HG03558 (cell line): ENCODE data around the gene HDAC1.
"Not testable (repeated sequence)": the region's sequence is repeated elsewhere in the genome, so short reads cannot be mapped to it uniquely, and the experiment has no call there.

Experiments
- ATAC-seq: cut with Tn5 transposase; IDR thresholded peaks from one replicate; pipeline ENCODE4 v1.9.1; 2021; ENCODE audit warnings: moderate number of reproducible peaks; ENCODE audit not compliant: unreplicated experiment; ENCODE audit errors: extremely low read depth

The HDAC1 gene

DNA sequence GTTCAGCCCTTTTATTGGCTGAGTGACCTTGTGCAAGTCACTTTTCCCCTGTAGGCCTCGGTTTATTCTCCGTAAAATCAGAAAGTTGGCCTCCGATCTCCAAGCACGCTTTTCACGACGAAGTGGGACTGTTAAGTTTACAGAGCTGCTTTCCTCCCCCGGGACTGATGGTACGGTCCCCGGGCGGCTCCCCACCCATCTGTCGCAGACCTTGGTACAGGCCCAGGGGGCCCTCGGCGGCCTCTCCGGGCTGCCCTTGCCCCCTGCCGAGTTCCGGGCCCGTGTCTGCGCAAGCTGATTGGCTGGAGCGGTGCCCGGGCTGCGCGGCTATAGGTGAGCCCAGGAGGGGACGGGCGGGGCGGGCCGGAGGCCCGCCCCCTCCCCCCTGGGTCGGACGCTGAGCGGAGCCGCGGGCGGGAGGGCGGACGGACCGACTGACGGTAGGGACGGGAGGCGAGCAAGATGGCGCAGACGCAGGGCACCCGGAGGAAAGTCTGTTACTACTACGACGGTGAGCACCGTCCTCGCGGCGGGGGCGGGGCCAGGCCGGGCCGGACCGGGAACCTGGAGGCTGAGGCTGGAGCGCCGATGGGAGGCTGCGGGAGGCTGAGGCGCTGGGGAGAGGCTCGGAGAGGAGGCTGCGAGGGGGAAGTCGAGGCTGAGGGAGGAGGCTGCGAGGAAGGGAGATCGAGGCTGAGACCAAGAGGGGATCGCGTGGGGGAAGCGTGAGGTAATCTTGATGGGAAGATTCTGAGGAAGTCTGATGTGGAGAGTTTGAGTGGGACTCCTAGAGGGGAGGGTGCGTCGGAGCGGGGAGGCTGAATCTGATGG, at the start of gene HDAC1:
HDAC1 (plus strand) TSS at position 376 of the 831 bp plus-strand sequence; CDS start at position 463, 87 bp downstream.
- peak; percentile 67 for ATAC-seq

DNA sequence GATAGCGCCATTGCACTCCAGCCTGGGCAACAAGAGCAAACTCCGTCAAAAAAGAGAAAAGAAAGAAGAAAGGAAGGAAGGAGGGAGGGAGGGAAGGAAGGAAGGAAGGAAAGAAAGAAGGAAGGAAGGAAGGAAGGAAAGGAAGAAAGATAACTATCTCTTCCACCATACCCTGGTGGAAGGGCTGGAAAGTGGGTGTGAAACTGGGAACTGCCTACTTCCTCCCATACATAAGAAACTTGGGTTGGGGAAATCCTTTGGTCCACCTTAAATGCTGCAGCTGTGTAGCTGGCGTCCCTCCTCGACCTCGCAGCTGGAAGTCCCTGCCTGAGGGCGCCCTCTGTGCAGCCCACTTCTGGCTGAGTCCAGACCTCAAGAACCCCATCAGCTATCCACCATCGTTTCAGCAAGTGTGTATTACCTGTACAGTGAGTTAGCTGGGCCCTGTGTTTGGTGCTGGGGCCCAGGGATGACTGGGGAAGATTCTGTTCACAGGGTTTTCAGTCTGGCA, 49.5 kb upstream of the HDAC1 start:
- ATAC-seq, result no peak

DNA sequence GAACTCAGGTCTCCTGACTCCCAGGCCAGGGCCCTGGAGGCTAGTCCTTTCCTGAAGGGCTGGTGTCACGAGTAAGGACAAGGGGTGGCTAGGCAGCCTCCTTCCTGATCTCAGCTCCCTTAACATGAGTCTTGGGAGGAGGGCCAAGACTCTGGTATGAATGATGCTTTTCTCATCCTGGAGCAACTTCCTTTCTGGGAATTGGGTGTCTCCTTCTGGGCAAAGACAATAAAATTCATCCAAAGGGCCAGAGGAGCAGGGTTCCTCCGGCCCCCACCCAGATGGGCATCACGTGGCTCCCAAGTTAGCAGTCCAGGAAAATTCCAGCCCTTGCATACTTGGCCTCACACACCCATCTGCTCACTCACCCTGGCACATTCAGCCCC, 45.0 kb upstream of the HDAC1 start, which contains the start of gene FAM167B:
FAM167B (plus strand) TSS at position 335 of the 386 bp plus-strand sequence. CDS start 200 bp downstream, outside the sequence.
- ATAC-seq, result no peak

DNA sequence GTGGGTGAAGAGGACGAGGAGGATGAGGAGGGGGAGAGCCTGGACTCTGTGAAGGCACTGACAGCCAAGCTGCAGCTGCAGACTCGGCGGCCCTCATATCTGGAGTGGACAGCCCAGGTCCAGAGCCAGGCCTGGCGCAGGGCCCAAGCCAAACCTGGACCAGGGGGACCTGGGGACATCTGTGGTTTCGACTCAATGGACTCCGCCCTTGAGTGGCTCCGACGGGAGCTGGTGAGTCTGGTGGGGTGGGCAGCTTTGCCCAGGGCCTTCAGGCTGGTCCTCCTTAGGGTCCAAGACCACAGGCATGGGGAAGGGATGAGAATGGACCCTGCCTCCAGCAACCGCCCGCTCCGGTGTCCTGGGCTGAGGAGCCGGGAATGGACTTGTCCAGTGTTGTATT, 44.4 kb upstream of the HDAC1 start:
- no peak for ATAC-seq

DNA sequence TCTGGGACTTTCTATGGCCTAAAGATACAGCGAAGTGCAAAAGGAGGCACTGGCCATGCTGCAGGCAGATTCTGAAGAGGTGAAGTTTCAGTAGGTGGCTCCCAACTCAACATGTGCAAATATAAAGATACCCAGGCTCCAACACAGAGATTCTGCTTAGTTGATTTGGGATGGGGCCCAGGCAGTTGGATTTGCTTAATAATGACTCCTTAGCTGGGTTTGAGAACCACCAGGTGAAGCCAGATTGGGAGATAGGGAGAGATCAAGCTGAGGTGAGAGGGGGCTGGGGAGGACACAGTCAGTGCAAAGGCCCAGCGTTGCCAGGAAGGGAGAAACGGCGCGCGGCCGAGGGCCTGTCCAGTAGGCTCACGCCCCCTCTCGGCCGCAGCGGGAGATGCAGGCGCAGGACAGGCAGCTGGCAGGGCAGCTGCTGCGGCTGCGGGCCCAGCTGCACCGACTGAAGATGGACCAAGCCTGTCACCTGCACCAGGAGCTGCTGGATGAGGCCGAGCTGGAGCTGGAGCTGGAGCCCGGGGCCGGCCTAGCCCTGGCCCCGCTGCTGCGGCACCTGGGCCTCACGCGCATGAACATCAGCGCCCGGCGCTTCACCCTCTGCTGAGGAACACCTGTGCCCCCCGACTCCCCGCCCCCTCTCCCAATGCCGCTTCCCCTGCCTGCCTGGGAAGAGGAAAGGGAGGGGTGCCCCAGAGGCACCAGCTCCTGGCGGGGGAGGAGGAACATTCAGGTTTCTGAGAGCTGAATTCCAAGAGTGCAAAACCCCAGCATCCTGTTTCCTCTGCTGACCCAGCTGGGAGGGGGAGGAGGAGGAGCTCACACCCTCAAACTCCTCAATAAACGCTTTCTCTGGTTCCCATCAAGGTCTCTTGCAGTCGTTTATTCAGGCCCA, 43.6 kb upstream of the HDAC1 start:
- ATAC-seq, result no peak

DNA sequence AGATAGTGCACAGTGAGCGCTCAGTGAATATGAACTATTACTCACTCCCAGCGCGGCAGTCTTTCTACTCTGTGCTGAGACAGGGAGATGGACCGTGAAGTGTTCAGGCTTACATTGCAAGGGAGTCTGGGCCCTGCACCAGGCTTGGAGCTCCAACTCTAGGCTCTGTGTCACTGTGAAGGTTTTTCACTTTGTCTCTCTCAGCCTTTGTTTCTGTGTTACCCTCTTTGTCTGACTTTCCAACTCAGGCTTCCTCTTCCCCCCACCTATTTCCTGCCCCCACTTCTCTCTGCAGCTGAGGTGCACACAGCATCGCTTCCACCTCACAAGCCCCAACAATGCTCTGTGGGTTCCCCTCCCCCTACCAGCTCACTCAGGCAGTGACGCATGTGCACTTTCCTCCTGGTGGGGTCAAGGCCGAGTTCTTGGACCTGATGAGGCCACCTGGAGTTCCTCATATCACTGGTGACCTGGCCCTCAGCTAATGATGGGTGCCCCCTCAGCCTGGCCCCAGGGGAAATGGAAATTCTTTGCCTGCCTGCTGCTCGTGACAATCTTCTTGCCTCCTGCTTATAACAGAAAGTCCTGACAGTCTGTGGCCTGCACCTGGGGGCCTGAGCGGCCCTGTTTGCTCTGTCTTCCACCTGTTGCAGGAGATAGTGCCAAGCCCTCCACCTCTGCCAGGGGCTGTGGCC, 41.9 kb upstream of the HDAC1 start:
- ATAC-seq, result peak; percentile 35

DNA sequence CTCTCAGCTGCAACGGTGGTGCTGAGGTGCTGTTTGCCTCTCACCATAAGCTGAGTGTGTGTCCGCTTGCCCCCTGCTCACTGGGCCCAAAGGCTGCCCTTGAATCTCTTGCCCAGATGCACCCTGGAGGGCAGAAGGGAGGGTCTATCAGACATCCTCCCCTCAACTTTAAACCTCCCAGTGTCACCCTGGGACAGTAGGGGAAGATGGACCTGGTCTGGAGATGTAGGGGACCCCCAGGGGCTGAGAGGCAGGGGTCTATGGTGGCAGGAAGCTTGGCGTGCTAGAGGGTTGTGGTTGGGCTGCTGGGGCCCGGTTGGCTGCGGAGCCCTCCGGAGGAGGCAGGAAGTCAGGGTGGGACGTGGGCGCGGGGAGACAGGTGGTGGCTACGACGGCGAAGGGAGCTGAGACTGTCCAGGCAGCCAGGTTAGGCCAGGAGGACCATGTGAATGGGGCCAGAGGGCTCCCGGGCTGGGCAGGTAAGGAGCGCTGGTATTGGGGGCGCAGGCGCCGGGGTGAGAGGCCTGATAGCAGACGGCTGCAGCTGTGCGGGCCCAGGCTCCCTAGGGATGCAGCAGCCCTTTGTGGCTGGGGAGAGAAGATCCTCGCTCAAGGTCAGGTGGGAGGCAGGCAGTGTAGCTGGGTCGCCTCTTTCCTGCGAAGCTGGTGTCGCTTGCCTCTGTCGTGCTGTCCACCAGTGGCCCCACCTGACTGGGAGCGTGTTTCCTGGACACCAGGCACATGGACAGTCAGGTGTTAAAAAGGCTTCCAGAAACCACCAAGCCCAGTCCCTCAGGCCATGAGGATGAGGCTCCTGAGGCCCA, 40.8 kb upstream of the HDAC1 start, which contains the start of gene LCK:
LCK (plus strand) TSS at position 373 of the 824 bp plus-strand sequence. CDS start 23,065 bp downstream, outside the sequence.
- ATAC-seq, result no peak

DNA sequence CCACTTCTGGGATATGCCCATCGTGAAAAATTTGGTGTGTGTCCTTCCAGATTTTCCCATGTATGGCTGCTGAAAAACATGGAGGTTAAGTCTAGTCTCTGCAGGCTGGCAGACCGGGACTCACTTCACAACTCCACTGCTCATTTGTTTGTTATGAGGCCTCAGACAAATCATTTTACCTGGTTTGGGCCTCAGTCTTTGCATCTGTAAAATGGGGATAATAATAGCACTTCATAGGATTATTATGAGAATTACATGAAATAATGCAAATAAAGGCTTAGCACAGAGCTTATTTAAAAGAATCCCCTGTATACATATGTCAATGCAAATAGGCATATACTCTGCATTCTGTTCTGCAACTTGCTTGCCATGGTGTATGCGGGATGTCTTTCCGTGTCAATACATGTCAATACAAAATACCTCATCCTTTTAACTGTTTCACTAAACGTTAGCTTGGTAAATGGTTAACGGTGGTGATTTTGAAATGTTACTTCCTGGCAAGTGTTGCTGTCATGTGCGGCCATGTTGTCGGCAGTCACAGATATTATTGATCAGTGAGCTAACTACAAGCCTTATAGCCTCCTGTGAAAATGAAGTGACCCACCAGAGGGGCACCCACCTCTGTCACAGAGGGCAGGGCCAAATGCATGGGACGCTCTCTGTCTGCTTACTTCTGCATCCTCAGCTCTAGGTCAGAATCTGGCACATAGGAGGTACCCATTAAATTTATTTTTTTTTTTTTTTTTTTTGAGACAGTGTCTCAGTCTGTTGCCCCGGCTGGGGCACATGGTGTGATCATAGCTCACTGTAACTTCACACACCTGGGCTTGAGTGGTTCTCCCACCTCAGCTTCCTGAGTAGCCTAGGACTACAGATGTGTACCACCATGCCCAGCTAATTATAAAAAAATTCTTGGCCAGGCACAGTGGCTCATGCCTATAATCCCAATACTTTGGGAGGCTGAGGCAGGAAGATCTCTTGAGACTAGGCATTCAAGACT, 36.5 kb upstream of the HDAC1 start:
- ATAC-seq, result no peak

DNA sequence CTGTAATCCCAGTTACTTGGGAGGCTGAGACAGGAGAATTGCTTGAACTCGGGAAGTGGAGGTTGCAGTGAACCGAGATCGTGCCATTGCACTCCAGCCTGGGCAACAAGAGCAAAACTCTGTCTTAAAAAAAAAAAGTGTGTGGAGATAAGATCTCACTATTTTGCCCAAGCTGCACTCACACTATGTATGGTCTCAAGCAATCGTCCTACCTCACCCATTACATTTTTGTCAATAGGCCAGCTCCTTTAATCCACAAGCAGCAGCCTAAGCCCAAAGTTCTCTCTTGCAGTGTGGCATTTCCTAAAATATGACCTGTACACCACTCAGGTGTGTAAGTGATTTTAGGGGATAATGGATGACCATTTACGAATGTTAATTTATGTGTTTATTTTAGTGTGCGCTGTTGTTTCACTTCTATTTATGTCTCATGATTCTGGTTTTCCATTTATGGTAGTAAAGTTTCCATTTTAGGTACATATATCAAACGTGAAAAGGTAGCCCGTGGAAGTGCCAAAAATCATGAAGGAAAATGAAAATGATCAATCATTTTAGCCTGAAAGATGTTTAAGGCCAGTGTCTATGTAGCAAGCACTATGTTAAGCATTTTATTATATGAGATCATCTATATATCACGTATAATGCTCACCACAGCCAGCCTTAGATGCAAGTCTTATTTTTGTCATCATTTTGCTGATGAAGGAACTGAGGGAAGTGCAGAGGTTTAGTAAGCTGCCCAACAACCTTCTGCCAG, 35.2 kb upstream of the HDAC1 start:
- no peak for ATAC-seq

DNA sequence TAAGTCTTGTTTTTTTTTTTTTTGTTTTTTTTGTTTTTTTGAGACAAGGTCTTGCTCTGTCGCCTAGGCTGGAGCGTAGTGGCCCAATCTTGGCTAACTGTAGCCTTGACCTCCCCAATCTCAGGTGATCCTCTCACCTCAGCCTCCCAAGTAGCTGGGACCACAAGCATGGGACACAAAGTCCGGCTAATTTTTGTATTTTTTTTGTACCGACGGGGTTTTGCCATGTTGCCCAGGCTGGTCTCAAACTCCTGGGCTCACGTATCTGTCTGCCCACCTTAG, 34.7 kb upstream of the HDAC1 start:
- no peak for ATAC-seq

DNA sequence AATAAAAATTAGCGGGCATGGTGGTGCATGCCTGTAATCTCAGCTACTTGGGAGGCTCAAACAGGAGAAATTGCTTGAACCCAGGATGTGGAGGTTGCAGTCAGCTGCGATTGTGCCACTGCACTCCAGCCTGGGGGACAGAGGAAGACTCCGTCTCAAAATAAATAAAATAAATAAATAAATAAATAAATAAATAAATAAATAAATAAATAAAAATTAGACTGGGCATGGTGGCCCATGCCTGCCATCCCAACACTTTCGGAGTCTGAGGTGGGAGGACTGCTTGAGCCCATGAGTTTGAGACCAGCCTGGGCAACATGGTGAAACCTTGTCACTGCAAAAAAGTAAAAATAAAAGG, 28.7 kb upstream of the HDAC1 start:
- not testable (repeated sequence) for ATAC-seq

DNA sequence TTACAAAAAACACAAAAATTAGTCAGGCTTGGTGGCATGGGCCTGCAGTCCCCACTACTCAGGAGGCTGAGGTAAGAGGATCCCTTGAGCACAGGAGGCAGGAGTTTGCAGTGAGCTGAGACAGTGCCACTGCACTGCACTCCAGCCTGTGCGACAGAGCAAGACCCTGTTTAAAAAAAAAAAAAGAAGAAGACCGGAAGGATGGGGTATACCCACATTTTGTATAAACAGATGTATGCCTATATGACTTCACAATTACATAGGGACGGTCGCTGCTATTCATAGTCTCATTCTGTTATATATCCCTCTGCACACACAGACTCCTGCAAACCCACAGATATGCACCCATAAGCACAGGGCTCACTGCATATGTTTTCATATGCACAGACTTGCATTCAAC, 28.1 kb upstream of the HDAC1 start:
- no peak for ATAC-seq

DNA sequence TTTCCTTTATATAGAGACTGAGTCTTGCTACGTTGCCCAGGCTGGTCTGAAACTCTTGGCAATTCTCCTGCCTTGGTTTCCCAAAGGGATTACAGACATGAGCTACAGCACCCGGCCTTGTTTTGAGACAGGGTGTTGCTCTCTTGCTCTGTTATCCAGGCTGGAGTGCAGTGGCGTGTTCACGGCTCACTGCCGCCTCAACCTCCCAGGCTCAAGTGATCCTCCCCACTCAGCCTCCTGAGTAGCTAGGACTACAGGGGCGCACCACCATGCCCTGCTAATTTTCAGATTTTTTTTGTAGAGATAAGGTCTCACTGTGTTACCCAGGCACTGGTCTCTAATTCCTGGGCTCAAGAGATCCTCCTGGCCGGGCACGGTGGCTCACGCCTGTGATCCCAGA, 26.0 kb upstream of the HDAC1 start:
- ATAC-seq, result no peak

DNA sequence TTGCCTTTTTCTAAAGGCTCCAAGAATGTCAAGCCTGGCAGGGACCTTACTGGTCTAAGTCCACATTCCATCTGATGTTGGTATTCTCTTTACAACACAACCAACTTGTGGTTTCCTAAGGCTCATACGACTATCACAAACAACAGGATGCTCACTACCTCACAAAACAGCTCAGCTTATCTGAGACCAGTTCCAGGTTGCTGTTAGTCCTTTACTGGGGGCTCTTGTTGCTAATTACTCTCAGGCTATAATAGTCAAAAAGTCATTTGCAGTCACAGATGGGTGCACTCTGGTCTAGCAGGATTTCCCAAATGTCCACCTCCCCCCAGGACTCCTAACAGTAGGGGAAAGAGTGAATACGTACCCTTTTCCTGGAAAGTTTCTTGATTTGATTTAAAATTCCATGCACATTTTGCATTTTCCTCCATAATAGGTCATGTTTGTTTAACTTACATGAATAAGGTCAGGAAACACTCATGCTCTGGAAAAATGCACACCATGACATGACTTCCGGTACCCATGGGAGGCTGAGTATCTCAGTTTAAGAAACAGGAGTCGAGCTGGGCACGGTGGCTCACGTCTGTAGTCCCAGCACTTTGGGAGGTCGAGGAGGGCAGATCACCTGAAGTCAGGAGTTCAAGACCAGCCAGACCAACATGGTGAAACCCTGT, 24.8 kb upstream of the HDAC1 start:
- ATAC-seq, result no peak

DNA sequence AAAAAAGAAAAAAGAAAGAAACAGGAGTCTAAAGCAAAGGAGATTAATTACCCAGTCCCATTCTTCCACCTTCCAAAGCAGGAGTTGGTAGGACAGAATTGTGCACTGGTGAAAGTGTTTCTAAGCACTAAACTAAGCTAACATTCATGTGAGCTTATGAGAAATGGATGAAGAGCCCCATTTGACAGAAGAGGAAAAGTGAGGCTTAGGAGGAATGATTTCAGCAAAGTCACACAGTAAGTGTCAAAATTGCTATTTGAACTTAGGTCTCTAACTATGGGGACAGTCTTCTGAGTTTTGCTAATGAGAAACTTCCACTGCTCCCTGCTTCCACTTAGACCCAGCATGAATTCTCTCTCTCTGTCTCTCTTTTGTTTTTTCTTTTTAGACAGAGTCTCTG, 22.1 kb upstream of the HDAC1 start:
- no peak for ATAC-seq

DNA sequence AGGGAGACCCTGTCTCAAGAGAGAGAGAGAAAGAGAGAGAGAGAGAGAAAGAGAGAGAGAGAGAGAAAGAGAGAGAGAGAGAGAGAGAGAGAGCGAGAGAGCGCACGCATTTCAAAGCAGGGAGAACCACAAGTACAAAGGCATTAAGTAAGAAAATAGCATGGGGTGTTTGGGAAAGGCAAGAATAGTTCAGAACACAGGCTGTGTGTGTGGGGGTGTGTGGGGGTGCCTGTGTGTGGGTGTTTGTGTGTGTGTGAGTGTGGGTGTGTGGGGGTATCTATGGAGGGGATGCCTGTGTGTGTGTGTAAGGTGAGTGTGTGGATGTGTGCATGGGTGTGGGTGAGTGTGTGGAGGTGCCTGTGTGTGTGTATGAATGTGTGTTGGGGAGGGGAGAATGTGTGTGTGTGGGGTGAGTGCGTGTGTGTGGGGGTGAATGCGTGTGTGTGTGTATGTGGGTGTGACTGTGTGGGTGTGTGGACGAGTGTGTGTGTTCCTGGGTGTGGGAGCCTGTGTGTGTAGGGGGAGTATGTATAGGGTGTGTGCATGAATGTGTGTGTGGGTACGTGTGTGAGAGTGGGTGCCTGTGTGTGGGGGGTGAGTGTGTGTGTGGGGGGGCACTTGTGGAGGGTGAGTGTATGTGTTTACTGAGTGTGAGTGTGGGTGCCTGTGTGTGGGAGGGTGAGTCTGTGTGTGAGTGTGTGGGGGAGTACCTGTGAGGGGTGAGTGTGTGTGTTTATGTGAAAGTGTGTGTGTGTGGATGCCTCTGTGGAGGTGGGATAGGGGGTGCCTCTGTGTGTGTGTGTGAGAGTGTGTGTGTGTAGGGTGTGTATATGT, 19.1 kb upstream of the HDAC1 start:
- ATAC-seq, result no peak
